HG03095 (cell line): ENCODE measurements around the gene RERE.

Source experiments
- ATAC-seq: cut with Tn5 transposase; IDR thresholded peaks from one replicate; pipeline ENCODE4 v1.9.1; 2021; ENCODE audit warnings: moderate library complexity; ENCODE audit not compliant: unreplicated experiment

RERE gene

DNA sequence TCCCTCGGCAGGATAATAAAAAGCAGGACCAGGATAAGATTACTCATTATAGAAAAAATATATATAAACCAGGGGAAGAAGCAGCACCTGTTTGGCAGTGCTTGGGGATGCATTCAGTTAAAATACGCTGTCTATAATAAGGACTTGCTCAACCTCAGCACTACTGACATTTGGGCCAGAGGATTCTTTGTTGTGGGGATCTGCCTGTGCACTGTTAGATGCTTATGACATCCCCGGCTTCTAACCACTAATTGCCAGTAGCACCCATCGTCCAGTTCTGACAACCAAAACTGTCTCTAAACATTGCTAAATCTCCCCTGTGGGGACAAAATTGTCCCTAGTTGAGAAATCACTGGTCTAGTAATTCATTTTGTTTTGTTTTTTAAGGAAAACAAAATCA lies 257.4 kb downstream of the RERE start:
- no peak for ATAC-seq

- no peak for ATAC-seq
These were observed 261.9 kb downstream of the RERE start for GRCh38 chr1:8555582-8555981.

GRCh38 chr1:8554956-8555534 lies 262.4 kb downstream of the RERE start:
- ATAC-seq: no peak

DNA sequence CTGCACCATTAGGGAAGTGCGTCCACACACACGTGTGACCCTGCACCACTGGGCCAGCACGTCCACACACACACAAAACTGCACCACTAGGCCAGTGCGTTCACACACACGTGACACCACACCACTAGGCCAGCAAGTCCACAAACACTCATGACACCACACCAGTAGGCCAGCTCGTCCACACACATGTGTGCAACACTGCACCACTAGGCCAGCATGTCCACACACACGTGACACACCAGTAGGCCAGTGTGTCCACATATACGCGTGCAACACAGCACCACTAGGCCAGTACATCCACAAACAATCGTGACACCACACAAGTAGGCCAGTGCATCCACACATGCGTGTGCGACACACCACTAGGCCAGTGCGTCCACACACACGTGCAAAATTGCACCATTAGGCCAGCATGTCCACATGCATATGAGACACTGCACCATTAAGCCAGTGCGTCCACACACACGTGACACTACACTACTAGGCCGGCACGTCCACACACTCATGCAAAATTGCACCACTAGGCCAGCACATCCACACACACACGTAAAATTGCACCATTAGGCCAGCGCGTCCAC lies 264.5 kb downstream of the RERE start:
- no peak for ATAC-seq

GRCh38 chr1:8551613-8552489 lies 265.6 kb downstream of the RERE start:
- ATAC-seq: no peak

DNA sequence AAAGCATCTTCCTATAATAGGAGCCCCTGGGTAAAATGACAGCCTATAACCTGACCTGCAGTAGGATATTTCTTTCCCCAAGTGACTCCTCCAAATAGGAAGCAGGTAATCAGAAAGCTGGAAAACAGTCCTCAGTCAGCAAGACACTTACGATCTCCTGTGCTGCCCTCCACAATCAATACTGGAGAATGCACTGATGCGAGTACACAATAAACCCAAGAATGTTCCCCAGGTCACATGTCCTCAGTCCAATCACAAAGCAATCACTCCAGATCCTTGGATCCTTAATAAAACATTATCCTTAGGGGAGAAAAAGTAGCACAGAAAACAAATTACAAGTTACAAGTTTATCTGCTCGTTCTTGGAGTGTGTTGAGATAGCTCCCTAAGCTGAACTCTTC lies 266.4 kb downstream of the RERE start:
- ATAC-seq: no peak

DNA sequence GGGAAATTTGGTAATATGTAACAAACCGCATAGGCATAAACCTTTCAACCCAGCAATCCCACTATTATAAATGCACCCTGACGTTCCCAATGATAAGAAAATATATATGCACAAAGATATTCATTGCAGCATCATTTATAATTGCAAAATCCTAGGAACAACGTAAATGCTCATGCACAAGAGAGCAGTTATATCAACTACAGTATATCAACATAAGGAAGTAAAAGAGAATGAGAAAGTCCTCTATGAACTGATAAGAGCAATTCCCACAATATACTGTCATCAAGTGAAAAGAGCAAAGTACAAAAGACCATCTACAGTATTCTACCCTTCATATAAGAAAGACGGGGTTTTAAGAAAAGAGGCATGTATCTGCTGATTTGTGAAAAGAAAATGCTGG lies 269.6 kb downstream of the RERE start:
- ATAC-seq: no peak

DNA sequence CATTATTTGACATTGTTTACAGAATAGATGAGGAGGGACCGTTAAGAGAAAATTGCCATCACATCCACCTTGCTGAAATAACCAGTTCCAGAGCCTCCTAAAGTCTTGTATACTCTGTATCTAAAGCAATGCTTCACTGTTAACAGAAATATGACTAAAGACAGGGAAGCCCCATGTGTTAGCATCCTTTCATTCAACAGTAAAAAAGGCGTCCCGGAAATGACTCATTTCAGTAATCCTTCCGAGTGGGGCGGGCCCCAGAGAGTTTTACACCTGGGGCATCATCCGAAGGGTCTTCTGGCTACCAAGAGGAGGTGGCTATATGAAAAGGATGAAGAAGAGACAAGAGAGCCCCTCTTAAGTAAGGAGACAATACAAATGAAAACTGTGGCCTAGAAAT lies 272.4 kb downstream of the RERE start:
- ATAC-seq: no peak

DNA sequence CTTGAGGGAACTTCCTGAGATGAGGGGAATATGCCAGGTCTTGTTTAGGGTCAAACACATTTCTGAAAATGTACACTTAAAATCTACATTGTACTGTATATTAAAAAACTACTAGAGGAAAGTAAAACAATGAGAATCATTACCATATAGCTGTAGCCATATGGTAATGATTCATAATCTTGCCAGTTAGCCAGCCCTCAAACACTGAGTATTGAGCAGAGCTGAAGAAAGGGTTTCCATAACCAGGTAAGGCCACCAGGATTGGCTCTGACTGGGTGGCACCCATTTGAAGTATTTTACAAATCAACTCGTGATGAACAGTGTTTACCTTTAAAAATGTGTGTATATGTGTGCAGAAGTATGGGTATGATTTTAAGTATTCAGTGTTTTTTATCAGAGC lies 272.8 kb downstream of the RERE start:
- ATAC-seq: no peak

DNA sequence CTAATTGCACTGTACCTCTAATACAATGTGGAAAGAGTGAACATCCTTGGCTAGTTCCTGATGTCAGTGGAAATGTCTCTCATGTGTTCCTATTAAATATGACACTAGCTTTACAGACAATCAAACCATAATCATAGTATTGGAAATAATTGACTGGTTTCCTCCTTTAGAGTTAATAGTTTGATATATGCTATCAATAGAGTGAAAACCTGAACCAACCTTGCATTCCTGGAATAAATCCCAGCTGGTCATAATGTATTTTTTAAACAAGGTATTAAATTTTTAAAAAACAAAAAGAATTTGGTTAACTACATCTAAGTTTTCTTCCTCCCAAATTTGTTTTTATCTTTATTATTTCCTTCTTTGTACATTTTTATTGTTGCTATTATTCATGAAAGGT lies 273.5 kb downstream of the RERE start:
- no peak for ATAC-seq

DNA sequence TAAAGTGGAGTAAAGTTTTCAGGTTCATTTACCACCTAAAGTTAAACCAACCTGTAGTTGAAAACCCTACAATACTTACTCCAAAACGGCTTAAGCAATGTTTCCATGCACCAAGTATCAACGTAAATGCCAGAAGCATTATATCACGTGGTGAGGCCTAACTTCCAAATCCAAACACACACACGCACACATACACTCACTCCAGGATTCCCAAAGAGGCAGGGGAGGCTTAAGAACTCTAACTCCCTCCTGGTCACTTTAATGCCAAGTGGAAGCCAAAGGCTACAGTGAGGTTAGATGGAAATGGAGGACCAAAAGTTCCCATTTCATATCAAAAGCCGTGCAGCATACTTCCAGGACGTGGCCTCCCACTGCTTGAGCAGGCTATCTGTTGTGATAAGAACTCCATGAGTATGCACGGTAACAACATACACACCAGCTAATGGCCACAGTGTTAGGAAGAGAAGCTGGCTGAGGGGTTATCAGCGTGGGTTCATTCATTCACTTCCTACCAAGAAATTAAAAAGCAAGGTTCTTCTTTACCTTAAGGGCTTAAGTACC lies 275.4 kb downstream of the RERE start:
- no peak for ATAC-seq

DNA sequence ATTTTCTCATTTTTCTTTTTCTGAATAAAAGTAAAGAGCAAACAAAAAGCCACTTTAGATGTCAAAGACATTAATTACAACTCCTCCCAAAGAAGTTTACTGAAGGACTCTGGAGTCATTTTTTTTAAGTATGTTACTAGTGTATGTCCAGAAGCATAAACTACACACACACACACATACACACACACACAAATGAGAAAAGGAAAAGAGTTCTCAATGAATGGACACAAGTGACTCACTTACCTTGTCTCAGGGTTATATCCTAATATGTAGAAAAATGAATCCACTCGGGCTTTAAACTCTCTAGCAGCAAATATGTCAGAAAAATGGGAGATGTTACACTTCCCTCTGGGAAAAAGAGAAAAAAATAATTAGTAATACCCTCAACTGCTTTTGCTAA lies 276.5 kb downstream of the RERE start:
- no peak for ATAC-seq

- no peak for ATAC-seq
These were observed 277.0 kb downstream of the RERE start for GRCh38 chr1:8540261-8540941.

- no peak for ATAC-seq
These were observed 277.8 kb downstream of the RERE start for GRCh38 chr1:8539683-8540082.

GRCh38 chr1:8538502-8538901 lies 278.9 kb downstream of the RERE start:
- ATAC-seq: no peak

DNA sequence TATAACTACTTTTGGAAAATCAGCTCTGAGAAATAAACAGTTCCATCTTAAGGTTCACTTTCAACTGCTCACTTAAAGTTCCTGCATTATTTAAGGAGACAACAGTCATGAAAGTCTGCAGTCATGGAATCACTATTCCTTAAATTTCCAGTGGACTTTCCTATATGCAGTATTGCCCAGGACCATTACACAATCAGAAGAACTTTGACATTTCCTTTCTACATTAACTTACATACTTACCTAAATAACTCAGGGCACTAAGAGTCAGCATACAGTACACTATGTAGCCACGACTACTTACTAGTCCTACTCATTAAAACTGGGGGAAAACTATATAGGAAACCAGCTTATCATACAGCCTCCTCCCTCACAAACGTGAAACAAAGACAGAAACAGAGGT lies 279.4 kb downstream of the RERE start:
- no peak for ATAC-seq

- ATAC-seq: no peak
These were observed 280.9 kb downstream of the RERE start for GRCh38 chr1:8536515-8536914.

DNA sequence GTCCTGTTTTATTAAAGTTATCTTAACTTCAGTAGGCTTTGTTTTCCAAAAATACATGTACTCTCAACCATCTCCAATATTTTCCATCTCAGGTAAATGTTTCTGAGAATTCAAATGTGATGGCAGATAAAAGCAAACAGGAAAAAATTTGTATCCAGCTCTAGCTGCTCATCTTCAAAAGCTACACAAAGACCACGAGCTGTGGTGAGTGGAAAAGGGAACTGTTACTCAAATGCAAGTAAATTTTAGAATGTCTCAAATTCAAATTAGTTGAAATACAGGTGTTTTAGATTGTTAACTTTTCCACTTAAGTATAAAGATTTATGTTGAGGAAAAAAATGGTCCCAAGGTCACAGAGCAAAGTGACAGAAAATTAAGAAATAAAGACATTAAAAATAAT lies 283.5 kb downstream of the RERE start:
- no peak for ATAC-seq

- peak; percentile 72 for ATAC-seq
These were observed 284.3 kb downstream of the RERE start for GRCh38 chr1:8533124-8533523.

DNA sequence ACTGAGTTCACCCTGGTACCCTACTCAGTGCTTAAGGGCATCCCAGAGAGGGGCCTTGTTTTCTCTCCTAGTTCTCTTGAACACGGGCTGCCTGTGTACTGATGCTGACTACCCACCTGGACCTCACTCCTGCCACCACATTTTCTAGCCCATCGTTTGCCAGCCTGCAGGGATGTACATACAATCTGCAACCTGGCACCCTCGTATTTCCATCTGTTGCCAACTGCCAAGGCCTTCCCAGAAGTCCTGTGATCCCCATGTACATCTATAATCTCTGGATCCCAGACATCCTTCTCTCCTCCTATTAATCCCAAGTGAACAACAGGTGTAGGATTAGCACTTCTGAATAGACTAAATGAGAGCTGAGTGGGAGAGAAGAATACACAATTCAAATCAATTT lies 287.5 kb downstream of the RERE start:
- ATAC-seq: no peak

DNA sequence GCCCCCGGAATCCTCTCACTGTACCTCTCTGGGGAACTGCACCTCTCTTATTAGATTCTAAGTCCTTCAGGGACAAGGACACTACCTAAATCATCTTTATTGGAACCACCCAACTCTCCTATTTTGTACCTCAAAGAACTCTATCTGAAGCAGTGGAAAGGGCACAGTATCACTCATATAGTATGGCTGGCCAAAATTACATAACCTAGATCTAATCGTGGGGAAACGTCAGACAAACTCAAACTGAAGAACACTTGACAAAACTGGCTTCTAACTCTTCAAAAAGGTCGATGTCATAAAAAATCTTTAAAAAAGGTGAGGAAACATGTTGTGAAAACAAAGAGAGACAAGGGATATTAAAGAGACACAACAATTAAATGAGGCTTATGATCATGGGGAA lies 289.5 kb downstream of the RERE start:
- no peak for ATAC-seq
